Measurements from ENCODE around the gene FAM32A.
"Not testable (repeated sequence)": the region's sequence is repeated elsewhere in the genome, so short reads cannot be mapped to it uniquely, and the experiment has no call there.

The FAM32A gene

GRCh38 chr19:16160943-16161560 lies 24.2 kb upstream of the FAM32A start:
- no peak for DNase-seq

GRCh38 chr19:16161840-16162239 lies 23.4 kb upstream of the FAM32A start:
- no peak for DNase-seq

- no peak for DNase-seq
These were observed 20.9 kb upstream of the FAM32A start for GRCh38 chr19:16164222-16164890.

GRCh38 chr19:16166417-16166816 lies 18.8 kb upstream of the FAM32A start:
- no peak for DNase-seq

GRCh38 chr19:16167055-16167454 lies 18.2 kb upstream of the FAM32A start:
- DNase-seq: no peak

GRCh38 chr19:16168465-16169081 lies 16.6 kb upstream of the FAM32A start:
- DNase-seq: no peak

- DNase-seq: no peak
These were observed 15.1 kb upstream of the FAM32A start for GRCh38 chr19:16170134-16170533.

GRCh38 chr19:16175954-16176353 lies 9.3 kb upstream of the FAM32A start:
- no peak for DNase-seq

- not testable (repeated sequence) for DNase-seq
These were observed 6.3 kb upstream of the FAM32A start for GRCh38 chr19:16178866-16179265.

- DNase-seq: no peak
These were observed 4.6 kb upstream of the FAM32A start for GRCh38 chr19:16180611-16181010.

GRCh38 chr19:16184665-16185122 lies 516 bp upstream of the FAM32A start:
- no peak for DNase-seq

GRCh38 chr19:16185768-16186123 lies 536 bp downstream of the FAM32A start:
- no peak for DNase-seq

GRCh38 chr19:16188521-16188920 lies 3.3 kb downstream of the FAM32A start:
- no peak for DNase-seq

GRCh38 chr19:16190198-16190597 lies 5.0 kb downstream of the FAM32A start:
- DNase-seq: no peak

- no peak for DNase-seq
These were observed 5.5 kb downstream of the FAM32A start for GRCh38 chr19:16190736-16191135.

GRCh38 chr19:16191216-16191908 lies 6.2 kb downstream of the FAM32A start:
- no peak for DNase-seq

- DNase-seq: no peak
These were observed 8.3 kb downstream of the FAM32A start for GRCh38 chr19:16193466-16193865.

GRCh38 chr19:16197188-16197621 lies 12.0 kb downstream of the FAM32A start:
- DNase-seq: no peak

GRCh38 chr19:16197622-16198369 lies 12.6 kb downstream of the FAM32A start, which contains the start of gene AP1M1:
Gene AP1M1 (plus strand): TSS chr19:16197911. CDS start chr19:16198027, 116 bp downstream.
- DNase-seq: peak; percentile 95

GRCh38 chr19:16198370-16198651 lies 13.1 kb downstream of the FAM32A start:
- DNase-seq: no peak

GRCh38 chr19:16199275-16199932 lies 14.2 kb downstream of the FAM32A start:
- DNase-seq: no peak
